ENCODE data around the gene PRDM13.
"Not testable (repeated sequence)": the region's sequence is repeated elsewhere in the genome, so short reads cannot be mapped to it uniquely, and the experiment has no call there.

PRDM13 gene

DNA sequence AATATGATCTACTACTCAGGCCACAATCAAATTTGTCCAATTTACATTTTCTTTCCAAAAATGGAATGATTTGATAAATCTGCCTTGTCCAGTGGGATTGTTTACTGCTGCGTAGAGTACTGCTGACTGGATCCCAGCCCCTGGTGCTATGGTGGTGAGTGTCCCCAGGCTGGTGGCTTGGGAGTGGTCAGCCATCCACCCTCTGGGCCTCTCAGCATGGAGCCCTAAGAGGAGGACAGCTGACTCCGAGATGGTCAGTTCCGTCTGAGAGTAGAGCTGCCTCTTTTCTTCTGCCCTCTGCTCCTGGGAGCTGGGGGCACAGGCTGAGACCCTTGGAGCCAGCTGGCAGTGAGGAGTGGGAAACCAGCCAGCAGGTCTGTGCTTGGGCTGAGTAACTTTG lies 22.7 kb downstream of the PRDM13 start:
- DNase-seq (ENCODE audit: low spot score): no peak

DNA sequence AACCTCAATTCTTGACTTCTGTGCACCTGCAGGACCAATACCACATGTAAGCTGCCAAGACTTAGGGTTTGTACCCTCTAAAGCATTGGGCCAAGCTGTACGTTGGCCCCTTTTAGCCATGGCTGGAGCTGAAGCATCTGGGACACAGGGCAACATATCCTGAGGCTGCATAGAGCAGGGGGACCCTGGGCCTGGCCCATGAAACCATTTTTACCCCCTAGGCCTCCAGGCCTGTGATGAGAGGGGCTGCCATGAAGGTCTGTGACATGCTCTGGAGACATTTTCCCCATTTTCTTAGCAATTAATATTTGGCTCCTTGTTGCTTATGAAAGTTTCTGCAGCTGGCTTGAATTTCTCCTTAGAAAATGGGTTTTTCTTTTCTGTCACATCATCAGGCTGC lies 31.0 kb downstream of the PRDM13 start:
- no peak for DNase-seq (ENCODE audit: low spot score)

DNA sequence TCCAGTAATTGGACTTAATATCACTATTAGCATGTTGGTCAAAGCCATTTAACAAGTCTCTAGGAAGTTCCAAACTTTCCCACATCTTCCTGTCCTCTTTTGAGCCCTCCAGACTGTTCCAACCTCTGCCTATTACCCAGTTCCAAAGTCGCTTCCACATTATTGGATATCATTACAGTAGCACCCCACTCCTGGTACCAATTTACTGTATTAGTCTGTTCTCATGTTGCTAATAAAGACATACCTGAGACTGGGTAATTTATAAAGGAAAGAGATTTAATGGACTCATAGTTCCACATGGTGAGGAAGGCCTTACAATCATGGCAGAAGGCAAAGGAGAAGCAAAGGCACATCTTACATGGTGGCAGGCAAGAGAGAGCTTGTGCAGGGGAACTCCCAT lies 31.7 kb downstream of the PRDM13 start:
- not testable (repeated sequence) for DNase-seq (ENCODE audit: low spot score)

DNA sequence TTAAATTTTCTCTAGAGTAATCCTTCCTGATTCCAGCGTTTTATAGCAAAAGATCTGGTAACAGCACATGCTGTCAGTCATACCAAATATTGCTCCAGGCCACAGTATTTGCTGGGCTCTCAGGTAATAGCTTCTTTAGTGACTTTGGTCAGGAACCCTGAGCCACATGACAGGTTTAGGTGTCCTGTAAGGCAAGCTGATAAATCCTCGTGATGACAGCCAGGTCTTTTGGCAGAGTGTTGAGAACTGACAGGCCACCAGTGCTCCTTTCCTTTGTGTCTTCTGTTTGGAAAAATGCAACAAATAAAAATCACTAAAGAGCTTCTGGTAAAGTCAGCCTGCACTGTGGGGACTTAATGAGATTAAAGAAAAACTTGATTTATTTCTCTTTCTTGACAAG lies 34.6 kb downstream of the PRDM13 start:
- no peak for DNase-seq (ENCODE audit: low spot score)

DNA sequence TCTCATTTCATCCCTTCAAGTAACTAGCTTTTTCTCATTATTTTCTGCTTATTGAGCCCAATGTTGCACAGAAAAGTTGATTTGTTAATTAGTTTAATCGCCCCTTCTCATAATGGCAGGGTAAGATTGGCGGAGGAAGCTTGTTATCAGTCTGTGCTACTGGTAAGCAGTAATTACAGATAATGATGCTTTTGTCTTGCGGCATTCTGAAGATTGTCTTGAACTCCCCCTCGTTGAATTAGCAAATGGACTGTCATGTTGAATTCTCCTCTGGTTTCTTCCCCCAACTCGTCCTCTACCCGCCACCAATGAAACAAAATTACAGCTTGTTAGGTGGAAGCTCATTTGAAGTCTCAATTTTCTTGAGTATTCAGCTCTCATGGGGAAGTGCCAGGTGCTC lies 39.4 kb downstream of the PRDM13 start:
- no peak for DNase-seq (ENCODE audit: low spot score)

DNA sequence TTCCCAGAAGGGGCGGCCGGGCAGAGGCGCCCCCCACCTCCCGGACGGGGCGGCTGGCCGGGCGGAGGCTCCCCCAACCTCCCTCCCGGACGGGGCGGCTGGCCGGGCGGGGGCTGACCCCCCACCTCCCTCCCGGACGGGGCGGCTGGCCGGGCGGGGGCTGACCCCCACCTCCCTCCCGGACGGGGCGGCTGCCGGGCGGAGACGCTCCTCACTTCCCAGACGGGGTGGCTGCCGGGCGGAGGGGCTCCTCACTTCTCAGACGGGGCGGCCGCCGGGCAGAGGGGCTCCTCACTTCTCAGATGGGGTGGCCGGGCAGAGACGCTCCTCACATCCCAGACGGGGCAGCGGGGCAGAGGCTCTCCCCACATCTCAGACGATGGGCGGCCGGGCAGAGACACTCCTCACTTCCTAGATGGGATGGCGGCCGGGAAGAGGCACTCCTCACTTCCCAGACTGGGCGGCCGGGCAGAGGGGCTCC lies 43.5 kb downstream of the PRDM13 start:
- not testable (repeated sequence) for DNase-seq (ENCODE audit: low spot score)

DNA sequence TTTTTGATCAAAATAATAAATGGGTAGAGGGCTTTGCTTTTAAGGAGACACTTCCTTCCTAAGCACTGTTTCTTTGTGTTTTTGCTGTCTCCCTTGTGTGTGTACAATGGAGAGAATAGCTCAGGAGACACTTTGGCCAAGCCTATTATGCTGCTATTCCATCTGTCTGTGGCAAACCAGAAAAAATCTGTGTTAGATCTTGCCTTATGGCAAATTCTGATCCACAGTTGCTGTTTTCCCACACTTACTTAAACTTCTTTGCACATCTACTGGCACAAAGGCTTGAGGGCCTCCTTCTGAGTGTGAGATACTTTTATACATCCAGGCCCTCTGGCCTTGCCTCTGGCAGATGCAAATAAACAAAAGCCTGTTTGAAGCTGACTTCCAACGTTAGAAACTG lies 53.6 kb downstream of the PRDM13 start:
- no peak for DNase-seq (ENCODE audit: low spot score)

DNA sequence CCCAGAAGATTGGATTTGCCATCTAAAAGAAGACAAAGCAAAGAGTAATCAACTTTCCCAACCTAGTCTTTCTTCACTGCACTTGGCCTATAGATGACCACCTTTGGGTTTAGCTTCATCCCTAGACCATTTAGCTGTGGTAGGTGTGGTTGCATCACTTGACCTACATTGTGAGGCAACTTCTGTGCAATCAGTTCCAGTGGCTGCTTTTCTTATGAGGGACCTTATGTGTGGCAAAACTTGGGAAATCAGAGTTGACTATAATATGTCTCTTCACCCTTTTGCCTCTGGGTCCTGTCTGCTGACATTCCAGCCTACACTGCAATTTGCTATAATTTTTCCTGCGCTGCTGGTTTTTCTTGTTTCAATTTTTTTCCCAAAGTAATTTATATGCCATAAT lies 55.2 kb downstream of the PRDM13 start:
- no peak for DNase-seq (ENCODE audit: low spot score)

DNA sequence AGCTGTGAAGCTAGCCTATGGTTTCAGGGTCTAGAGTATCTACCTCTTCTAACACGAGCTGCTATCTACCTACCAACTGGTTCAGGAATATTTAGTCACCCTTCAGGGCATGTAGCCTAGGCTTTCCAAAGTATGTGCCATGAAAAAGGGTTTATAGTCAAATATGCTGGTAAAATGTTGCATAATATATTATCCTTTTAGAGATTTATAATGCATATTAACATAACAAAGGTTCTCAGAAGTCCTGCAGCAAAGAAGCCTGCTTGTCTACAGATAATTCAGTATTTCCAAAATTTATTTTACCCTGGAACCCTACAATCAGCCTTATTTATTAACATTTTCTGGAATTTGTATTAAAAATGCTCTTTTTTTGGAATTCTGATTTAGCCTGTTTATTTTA lies 56.0 kb downstream of the PRDM13 start:
- no peak for DNase-seq (ENCODE audit: low spot score)

Measured in CD4-positive, alpha-beta T cell treated with Interleukin-2 at 100 ng/mL for 4 hours (primary cell).